Activated CD4-positive, alpha-beta T cell treated with anti-CD3 and anti-CD28 coated beads, Interleukin-2, amount 10 ng/mL, durations not matched to agents 24 days and 14 days (primary cell): ENCODE measurements around the gene SPEF1. TPM values are rescaled to one million over a fixed set of nuclear protein-coding genes. Genes with fewer than 3 reads are reported as not detected.

Experiments
- DNase-seq: peaks from one replicate; pipeline ENCODE4 v3.0.0; 2022
- H3K27ac Mint-ChIP-seq: one replicate; pipeline ENCODE4 v1.8.0; 2022; ENCODE audit warnings: mild to moderate bottlenecking, mixed read lengths
- H3K27me3 Mint-ChIP-seq: one replicate; pipeline ENCODE4 v1.8.0; 2022; ENCODE audit warnings: mixed read lengths
- H3K36me3 Mint-ChIP-seq: one replicate; pipeline ENCODE4 v1.8.0; 2022; ENCODE audit warnings: low read depth, mild to moderate bottlenecking, mixed read lengths
- H3K4me1 Mint-ChIP-seq: one replicate; pipeline ENCODE4 v1.8.0; 2021; ENCODE audit warnings: mixed read lengths
- H3K4me3 Mint-ChIP-seq: one replicate; pipeline ENCODE4 v1.8.0; 2022; ENCODE audit warnings: mild to moderate bottlenecking, moderate library complexity, mixed read lengths
- H3K9me3 Mint-ChIP-seq: one replicate; pipeline ENCODE4 v1.8.0; 2021; ENCODE audit warnings: mixed read lengths
- intact Hi-C: fragments of 100-400 bp; cut with micrococcal nuclease; formaldehyde crosslinking; loops from one replicate; pipeline ENCODE4 v1.15.1; 2023
- total RNA-seq: library from RNA; stranded (reverse); gene quantifications from 2 replicates; pipeline ENCODE4 v1.2.3, GENCODE V29; 2022

SPEF1 gene
- total RNA-seq, 1 donor from 2014 or later = not detected

- Mint-ChIP-seq H3K27me3 (peaks cover 51% of the 10 kb centered on the region), H3K4me3 (no peak overlapping the region), H3K27ac (no peak overlapping the region), H3K4me1 (peaks cover 4% of the 10 kb centered on the region), H3K36me3 (no peaks in the 10 kb centered on the region), H3K9me3 (no peaks in the 10 kb centered on the region)
- DNase-seq = no peak
- intact Hi-C loops = no loop called here
Measured at GRCh38 chr20:3728876-3729275, 52.4 kb downstream of the SPEF1 start.

GRCh38 chr20:3728354-3728753, 52.9 kb downstream of the SPEF1 start:
- Mint-ChIP-seq H3K36me3 (no peaks in the 10 kb centered on the region), H3K27me3 (peaks cover 46% of the 10 kb centered on the region)

More at GRCh38 chr20:3728354-3728753, 52.9 kb downstream of the SPEF1 start:
- intact Hi-C loops = no loop called here
- no peak for DNase-seq
- H3K9me3 Mint-ChIP-seq = no peaks in the 10 kb centered on the region
- no peak overlapping the region for H3K27ac Mint-ChIP-seq
- no peak overlapping the region for H3K4me3 Mint-ChIP-seq
- peaks cover 4% of the 10 kb centered on the region for H3K4me1 Mint-ChIP-seq

Other genes starting within 250 kb of the SPEF1 start
- gene GFRA4, start 118.0 kb downstream of the SPEF1 start, total RNA-seq = not detected in 2 replicates
- not detected in 2 replicates for gene ADAM33, start 99.4 kb downstream of the SPEF1 start, total RNA-seq
- not detected in 2 replicates for gene SIGLEC1, start 68.8 kb downstream of the SPEF1 start, total RNA-seq
- not detected in 2 replicates for gene HSPA12B, start 48.8 kb downstream of the SPEF1 start, total RNA-seq
- 62.9 and 68.8 TPM in 2 replicates for gene ADISSP, start 13.7 kb downstream of the SPEF1 start, total RNA-seq
- 72.8 and 74.4 TPM in 2 replicates for gene CENPB, start 5.3 kb upstream of the SPEF1 start, total RNA-seq
- 70.7 and 75.5 TPM in 2 replicates for gene CDC25B, start 14.9 kb upstream of the SPEF1 start, total RNA-seq
- gene AP5S1, start 39.1 kb upstream of the SPEF1 start, total RNA-seq = 13.0 and 13.5 TPM in 2 replicates
- 39.3 and 40.2 TPM in 2 replicates for gene MAVS, start 65.4 kb upstream of the SPEF1 start, total RNA-seq
- 45.4 and 52.2 TPM in 2 replicates for gene PANK2, start 107.9 kb upstream of the SPEF1 start, total RNA-seq
- gene RNF24, start 234.1 kb upstream of the SPEF1 start, total RNA-seq = 13.6 and 15.4 TPM in 2 replicates